ENCODE measurements around the gene BHLHE23.

DNA sequence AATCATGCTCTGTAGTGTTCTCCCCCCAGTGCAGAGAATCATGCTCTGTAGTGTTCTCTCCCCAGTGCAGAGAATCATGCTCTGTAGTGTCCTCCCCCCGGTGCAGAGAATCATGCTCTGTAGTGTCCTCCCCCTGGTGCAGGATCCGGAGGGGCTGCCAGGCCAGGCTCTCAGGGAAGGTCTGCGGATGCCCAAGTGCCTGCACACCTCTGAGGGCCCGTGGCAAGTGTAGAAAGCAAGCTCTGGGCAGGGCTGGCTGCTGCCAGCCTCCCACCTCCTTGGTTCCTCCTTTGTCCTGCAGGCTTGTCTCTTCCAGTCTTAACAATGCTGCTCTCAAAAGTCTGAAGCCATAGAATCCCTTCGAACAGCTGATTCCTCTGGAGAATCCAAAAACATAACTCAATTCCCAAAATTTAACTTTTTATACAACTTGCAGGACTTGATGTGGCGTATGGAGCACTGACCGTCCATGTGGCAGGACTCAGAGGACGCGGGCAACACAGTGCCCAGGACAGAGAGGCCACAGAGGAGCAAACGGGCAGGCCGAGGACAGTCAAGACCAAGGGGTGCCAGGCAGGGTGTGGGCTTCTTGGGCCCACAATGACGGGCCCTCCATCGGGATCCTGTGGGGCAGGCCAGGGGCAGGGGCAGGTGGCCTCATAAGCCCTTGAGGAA lies 44.6 kb upstream of the BHLHE23 start:
- TF ChIP-seq, protein P1, sequence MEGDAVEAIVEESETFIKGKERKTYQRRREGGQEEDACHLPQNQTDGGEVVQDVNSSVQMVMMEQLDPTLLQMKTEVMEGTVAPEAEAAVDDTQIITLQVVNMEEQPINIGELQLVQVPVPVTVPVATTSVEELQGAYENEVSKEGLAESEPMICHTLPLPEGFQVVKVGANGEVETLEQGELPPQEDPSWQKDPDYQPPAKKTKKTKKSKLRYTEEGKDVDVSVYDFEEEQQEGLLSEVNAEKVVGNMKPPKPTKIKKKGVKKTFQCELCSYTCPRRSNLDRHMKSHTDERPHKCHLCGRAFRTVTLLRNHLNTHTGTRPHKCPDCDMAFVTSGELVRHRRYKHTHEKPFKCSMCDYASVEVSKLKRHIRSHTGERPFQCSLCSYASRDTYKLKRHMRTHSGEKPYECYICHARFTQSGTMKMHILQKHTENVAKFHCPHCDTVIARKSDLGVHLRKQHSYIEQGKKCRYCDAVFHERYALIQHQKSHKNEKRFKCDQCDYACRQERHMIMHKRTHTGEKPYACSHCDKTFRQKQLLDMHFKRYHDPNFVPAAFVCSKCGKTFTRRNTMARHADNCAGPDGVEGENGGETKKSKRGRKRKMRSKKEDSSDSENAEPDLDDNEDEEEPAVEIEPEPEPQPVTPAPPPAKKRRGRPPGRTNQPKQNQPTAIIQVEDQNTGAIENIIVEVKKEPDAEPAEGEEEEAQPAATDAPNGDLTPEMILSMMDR (IDR thresholded peaks at IDR 0.05) = no peak
- no peak for TF ChIP-seq POLR2AphosphoS5 (IDR thresholded peaks at IDR 0.05)
- no peak for TF ChIP-seq POLR2A (IDR thresholded peaks at IDR 0.05)

Measured in suprapubic skin (tissue), 4 donors.